ENCODE results near the gene BLTP3B. TPM values are rescaled to one million over a fixed set of nuclear protein-coding genes. Genes with fewer than 3 reads are reported as not detected.

The BLTP3B gene
- polyA plus RNA-seq, 4 donors: 20.5 to 26.3 (median 21.9) TPM

- no peak for DNase-seq (ENCODE audit: low read depth in 4 of 4, low spot score in 2 of 4)
Observed at GRCh38 chr12:100127766-100128511, 14.7 kb downstream of the BLTP3B start.

DNA sequence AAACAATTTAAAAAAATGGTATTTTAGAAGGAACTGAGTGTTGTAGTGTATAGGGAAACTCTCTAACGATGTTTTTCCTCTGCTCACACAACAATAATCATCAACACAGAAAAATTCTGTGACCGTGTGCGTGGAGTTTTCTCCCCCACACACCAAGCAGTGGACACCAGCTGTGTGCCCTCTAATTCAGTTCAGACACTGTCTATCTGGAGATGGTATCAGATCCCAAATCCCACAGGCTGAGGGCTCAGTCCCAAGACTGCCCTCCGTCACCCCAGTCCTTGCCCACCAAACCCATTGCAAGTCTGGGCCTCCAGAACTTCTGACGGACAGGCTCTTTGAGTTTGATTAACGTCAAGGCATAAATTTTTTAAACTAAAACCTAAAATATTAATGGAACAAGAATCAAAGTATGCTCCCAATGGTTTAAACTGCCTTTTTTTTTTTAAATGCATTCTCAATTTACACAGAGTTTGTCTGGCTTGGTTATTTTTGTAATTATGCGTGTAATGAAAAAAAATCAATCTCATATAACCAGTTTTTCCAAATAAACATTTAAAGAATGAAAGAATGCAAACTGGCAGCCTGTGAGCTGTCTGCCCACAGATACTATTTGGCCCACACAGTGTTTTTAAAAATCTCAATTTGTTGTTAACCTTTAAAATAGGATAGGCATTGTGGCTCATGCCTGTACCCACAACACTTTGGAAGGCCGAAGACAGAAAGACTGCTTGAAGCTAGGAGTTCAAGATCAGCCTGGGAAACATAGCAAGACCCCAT, 19.2 kb downstream of the BLTP3B start:
- DNase-seq (ENCODE audit: low read depth in 4 of 4, low spot score in 2 of 4): no peak

GRCh38 chr12:100120355-100120754, 22.3 kb downstream of the BLTP3B start:
- DNase-seq (ENCODE audit: low read depth in 4 of 4, low spot score in 2 of 4): no peak

DNA sequence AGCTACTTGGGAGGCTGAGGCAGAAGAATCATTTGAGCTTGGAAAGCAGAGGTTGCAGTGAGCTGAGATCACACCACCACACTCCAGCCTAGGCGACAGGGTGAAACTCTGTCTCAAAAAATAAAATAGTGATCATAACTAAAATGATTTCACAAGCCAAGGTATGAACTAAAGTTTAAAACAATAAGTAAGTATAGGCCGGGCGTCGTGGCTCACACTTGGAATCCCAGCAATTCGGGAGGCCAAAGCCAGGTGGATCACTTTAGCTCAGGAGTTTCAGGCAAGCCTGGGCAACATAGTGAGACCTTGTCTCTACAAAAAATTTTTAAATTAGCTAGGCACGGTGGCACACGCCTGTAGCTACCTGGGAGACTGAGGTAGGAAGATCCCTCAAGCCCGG, 27.4 kb downstream of the BLTP3B start:
- DNase-seq (ENCODE audit: low read depth in 4 of 4, low spot score in 2 of 4): no peak

DNA sequence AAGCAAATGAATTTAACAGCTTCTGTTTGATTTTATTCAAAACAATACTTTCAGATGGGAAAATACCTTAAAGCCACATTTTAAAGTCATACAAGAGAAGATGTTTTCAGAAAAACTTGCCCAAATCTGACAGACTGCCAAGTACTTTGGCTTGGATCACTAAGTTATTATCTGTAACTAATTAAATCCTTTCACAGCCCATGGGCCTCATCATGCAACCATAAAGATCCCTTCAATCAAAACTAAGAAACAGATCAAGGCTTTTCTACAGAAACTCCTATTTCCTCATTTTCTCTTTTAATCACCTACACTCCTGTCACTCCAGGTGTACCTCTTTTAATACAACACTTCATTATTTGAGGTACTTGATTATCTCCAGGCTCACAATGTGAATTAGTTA, 28.1 kb downstream of the BLTP3B start:
- DNase-seq (ENCODE audit: low read depth in 4 of 4, low spot score in 2 of 4): no peak

- no peak for DNase-seq (ENCODE audit: low read depth in 4 of 4, low spot score in 2 of 4)
Observed at GRCh38 chr12:100110276-100110675, 32.4 kb downstream of the BLTP3B start.

DNA sequence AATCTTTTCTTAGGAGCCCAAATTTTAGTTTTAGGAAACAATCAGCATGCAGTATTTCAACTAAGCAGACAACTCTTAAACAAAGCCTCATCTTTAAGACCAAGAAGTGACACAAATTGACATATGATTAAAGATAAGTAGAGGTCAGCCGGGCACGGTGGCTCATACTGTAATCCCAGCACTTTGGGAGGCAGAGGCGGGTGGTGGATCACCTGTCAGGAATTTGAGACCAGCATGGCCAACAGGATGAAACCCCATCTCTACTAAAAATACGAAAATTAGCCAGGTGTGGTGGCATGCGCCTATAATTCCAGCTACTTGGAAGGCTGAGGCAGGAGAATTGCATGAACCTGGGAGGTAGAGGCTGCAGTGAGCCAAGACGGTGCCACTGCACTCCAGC, 35.8 kb downstream of the BLTP3B start:
- DNase-seq (ENCODE audit: low read depth in 4 of 4, low spot score in 2 of 4): no peak

- no peak for DNase-seq (ENCODE audit: low read depth in 4 of 4, low spot score in 2 of 4)
Observed at GRCh38 chr12:100105661-100106060, 37.0 kb downstream of the BLTP3B start.

DNA sequence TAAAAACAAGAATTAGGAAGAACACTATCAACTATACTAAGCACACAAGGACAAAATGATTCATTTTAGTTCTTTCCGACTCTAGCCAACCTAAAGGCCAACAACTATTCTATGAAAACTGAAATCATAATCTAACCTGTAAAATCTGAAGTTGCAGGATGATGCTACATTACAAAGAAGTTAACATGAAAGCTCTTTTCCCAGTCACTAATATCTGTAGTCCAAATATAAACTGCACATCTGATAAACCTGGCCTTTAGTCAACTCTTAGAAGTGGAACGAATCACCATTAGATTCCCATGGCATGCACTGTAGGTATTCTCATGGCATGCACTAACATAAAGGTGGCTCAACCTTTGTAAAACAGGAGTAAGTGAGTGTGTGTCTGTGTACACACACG, 41.7 kb downstream of the BLTP3B start:
- no peak for DNase-seq (ENCODE audit: low read depth in 4 of 4, low spot score in 2 of 4)

Other genes starting within 250 kb of the BLTP3B start
- 1 to 10 TPM; 3.6 to 4.8 (median 4.0) TPM for gene ANKS1B, start 157.9 kb downstream of the BLTP3B start, polyA plus RNA-seq (ENCODE audit: insufficient read length in 4 of 4)
- 10 to 100 TPM; 31.9 to 40.7 (median 38.2) TPM for gene ACTR6, start 57.9 kb upstream of the BLTP3B start, polyA plus RNA-seq (ENCODE audit: insufficient read length in 4 of 4)
- 1 to 10 TPM; 4.0 to 7.3 (median 5.7) TPM for gene DEPDC4, start 124.2 kb upstream of the BLTP3B start, polyA plus RNA-seq (ENCODE audit: insufficient read length in 4 of 4)
- 10 to 100 TPM; 45.3 to 67.3 (median 49.9) TPM for gene SCYL2, start 124.3 kb upstream of the BLTP3B start, polyA plus RNA-seq (ENCODE audit: insufficient read length in 4 of 4)
- under 1 TPM; 0.22 to 0.41 (median 0.28) TPM for gene SLC17A8, start 214.2 kb upstream of the BLTP3B start, polyA plus RNA-seq (ENCODE audit: insufficient read length in 4 of 4)